Neural crest cell (in vitro differentiated cells): ENCODE results near the gene CD101. TPM values are rescaled to one million over a fixed set of nuclear protein-coding genes. Genes with fewer than 3 reads are reported as not detected.

ENCODE experiments used
- DNase-seq: peaks from one replicate; pipeline ENCODE4 v3.0.0; 2021; ENCODE audit warnings: low read depth, mixed read lengths, low spot score
- H3K27ac Mint-ChIP-seq: one replicate; pipeline ENCODE4 v1.8.0; 2021; ENCODE audit warnings: mild to moderate bottlenecking, mixed read lengths; ENCODE audit not compliant: unreplicated experiment
- H3K27me3 Mint-ChIP-seq: 2 replicates; pipeline ENCODE4 v1.8.0; 2021; ENCODE audit warnings: low read depth, mild to moderate bottlenecking, mixed read lengths
- H3K36me3 Mint-ChIP-seq: 2 replicates; pipeline ENCODE4 v1.8.0; 2021; ENCODE audit warnings: low read depth, mild to moderate bottlenecking, mixed read lengths
- H3K4me1 Mint-ChIP-seq: 2 replicates; pipeline ENCODE4 v1.8.0; 2021; ENCODE audit warnings: mixed read lengths
- H3K4me3 Mint-ChIP-seq: one replicate; pipeline ENCODE4 v1.8.0; 2021; ENCODE audit warnings: mild to moderate bottlenecking, mixed read lengths
- H3K9me3 Mint-ChIP-seq: 2 replicates; pipeline ENCODE4 v1.8.0; 2021; ENCODE audit warnings: mixed read lengths
- CTCF ChIP-seq: fragments of 200-600 bp; sonication (generic); conservative IDR thresholded peaks from 2 replicates; pipeline ENCODE4 v1.5.0; 2021; ENCODE audit warnings: antibody characterized with exemption, mild to moderate bottlenecking
- long read RNA-seq: library from polyadenylated mRNA; unstranded; transcript quantifications from one replicate; pipeline ENCODE4 v2.0.0, GENCODE V29; 2020
- total RNA-seq: library from RNA; stranded (reverse); gene quantifications from 2 replicates; pipeline ENCODE4 v1.2.1, GENCODE V29; 2021

CD101 gene, protein sequence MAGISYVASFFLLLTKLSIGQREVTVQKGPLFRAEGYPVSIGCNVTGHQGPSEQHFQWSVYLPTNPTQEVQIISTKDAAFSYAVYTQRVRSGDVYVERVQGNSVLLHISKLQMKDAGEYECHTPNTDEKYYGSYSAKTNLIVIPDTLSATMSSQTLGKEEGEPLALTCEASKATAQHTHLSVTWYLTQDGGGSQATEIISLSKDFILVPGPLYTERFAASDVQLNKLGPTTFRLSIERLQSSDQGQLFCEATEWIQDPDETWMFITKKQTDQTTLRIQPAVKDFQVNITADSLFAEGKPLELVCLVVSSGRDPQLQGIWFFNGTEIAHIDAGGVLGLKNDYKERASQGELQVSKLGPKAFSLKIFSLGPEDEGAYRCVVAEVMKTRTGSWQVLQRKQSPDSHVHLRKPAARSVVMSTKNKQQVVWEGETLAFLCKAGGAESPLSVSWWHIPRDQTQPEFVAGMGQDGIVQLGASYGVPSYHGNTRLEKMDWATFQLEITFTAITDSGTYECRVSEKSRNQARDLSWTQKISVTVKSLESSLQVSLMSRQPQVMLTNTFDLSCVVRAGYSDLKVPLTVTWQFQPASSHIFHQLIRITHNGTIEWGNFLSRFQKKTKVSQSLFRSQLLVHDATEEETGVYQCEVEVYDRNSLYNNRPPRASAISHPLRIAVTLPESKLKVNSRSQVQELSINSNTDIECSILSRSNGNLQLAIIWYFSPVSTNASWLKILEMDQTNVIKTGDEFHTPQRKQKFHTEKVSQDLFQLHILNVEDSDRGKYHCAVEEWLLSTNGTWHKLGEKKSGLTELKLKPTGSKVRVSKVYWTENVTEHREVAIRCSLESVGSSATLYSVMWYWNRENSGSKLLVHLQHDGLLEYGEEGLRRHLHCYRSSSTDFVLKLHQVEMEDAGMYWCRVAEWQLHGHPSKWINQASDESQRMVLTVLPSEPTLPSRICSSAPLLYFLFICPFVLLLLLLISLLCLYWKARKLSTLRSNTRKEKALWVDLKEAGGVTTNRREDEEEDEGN
- total RNA-seq = 3.7 and 4.3 TPM in 2 replicates
- long read RNA-seq = 0 reads

DNA sequence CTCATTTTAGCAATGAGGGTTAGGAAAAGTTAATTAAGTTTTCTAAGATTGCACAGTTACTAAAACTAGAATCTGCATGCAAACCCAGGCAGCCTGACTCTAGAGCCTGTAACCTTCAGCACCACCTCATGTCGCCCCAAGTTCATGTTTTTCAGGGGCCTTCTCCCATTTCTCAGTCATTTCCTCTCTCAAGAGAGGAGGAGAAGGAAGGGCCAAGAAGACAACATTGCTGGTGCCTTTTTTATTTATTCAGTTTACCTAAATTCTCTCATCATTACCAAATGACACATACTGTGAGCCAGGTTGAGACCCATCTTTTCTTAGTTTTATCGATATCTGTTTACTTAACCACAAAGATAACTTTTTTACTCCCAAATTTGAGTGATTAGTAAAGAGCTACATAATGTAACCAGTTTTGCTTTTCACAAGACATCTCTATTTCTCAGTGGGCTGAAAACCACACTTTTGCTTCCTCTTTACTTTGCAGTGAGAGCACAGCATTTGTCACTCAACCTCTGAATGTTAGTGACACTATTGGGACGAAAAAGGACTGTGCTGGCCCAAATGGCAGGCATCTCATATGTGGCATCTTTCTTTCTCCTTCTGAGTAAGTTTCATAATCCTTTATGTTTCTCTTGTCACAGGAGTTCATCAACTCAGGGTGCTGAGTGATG lies at the start of gene CD101:
CD101 (plus strand) TSS at position 507 of the 674 bp plus-strand sequence; CDS start at position 565, 58 bp downstream.
- DNase-seq = no peak
- no peaks in the 10 kb centered on the region for H3K9me3 Mint-ChIP-seq
- H3K4me3 Mint-ChIP-seq = no peak within 1 kb of the TSS
- peaks cover 2% of the 10 kb centered on the region for H3K36me3 Mint-ChIP-seq
- no peaks in the 10 kb centered on the region for H3K27me3 Mint-ChIP-seq
- TF ChIP-seq CTCF = no peak
- peaks cover 12% of the 10 kb centered on the region for H3K4me1 Mint-ChIP-seq
- no peak within 1 kb of the TSS for H3K27ac Mint-ChIP-seq

DNA sequence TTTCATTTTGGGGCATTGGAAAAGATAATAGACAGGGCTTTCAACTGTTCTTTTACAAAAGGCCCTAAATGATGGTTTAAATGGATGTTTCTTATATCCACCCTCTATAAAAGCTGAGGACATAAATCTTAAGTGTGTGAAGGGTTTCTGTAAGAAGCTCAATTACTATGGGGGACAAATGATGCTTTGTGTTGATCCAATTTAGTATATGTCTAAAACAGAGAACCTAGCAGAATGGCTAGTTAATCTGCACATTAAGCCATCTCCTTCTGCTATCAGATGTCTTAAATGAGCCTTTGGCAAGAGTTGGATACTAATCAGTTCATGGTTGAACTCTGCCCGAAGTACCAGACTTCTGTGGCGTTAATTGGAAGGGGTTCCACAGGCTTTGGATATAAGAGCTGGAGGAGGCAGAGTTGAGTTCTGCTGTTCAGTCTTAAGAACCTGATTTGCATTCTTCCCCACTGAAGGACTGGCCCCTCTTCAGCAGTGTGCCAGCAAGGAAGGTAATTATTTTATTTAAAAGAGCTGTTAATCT lies 48.8 kb upstream of the CD101 start:
- H3K9me3 Mint-ChIP-seq = no peaks in the 10 kb centered on the region
- no peak overlapping the region for H3K4me3 Mint-ChIP-seq
- no peaks in the 10 kb centered on the region for H3K27me3 Mint-ChIP-seq
- peaks cover 43% of the 10 kb centered on the region for H3K4me1 Mint-ChIP-seq
- no peak for TF ChIP-seq CTCF
- peaks cover 8% of the 10 kb centered on the region for H3K36me3 Mint-ChIP-seq
- no peak overlapping the region for H3K27ac Mint-ChIP-seq
- no peak for DNase-seq

GRCh38 chr1:116954440-116954839 lies 47.1 kb upstream of the CD101 start:
- Mint-ChIP-seq H3K9me3 (no peaks in the 10 kb centered on the region), H3K36me3 (peaks cover 6% of the 10 kb centered on the region), H3K4me1 (peaks cover 37% of the 10 kb centered on the region), H3K4me3 (no peak overlapping the region), H3K27me3 (no peaks in the 10 kb centered on the region), H3K27ac (no peak overlapping the region)
- no peak for DNase-seq
- TF ChIP-seq CTCF = no peak

- no peak for TF ChIP-seq CTCF
- Mint-ChIP-seq H3K4me1 (peaks cover 18% of the 10 kb centered on the region), H3K4me3 (no peak overlapping the region), H3K27ac (no peak overlapping the region), H3K36me3 (peaks cover 15% of the 10 kb centered on the region), H3K9me3 (no peaks in the 10 kb centered on the region), H3K27me3 (no peaks in the 10 kb centered on the region)
- DNase-seq = no peak
These were observed 45.2 kb upstream of the CD101 start for GRCh38 chr1:116956378-116956777.

- Mint-ChIP-seq H3K27ac (no peak overlapping the region), H3K4me1 (peaks cover 7% of the 10 kb centered on the region), H3K9me3 (no peaks in the 10 kb centered on the region), H3K4me3 (no peak overlapping the region), H3K36me3 (peaks cover 10% of the 10 kb centered on the region), H3K27me3 (no peaks in the 10 kb centered on the region)
- DNase-seq = no peak
- no peak for TF ChIP-seq CTCF
These were observed 43.9 kb upstream of the CD101 start for GRCh38 chr1:116957646-116958045.
